ENCODE measurements around the gene TAB2.

TAB2 gene

DNA sequence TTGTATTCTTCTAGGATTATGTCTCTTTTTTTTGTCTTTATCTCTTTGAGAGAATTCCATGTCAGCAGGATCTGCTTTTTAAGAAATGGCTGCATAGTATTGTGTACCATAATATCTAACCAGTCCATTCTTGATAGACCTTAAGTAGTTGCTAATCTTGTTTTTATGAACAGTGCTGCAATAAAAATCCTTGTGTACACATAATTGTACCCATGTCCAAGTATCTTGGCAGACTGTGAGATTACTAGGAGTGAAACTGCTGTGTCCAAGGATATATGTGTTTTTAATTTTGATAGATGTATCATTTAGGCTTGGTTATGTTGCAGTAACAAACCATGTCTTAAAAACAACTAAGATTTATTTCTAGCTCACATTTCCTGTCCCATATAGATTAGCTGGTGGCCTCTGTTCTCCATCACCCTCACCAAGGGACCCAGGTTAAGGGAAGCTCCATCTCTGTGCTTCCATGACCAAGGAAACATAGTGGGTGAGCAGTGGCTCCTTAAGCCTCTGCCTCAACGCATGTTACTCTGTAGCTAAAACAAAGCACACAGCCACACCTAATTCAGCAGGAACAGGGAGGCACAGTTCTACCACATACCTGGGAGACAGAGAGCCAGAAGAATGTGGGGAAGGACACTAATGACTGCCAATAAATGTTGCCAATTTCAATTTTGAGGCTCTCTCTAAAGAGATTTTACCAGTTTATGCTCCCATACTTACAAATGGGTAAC, 70.4 kb downstream of the TAB2 start:
- DNase-seq (ENCODE audit: low read depth) = peak; percentile 39
- TF ChIP-seq, protein P1, sequence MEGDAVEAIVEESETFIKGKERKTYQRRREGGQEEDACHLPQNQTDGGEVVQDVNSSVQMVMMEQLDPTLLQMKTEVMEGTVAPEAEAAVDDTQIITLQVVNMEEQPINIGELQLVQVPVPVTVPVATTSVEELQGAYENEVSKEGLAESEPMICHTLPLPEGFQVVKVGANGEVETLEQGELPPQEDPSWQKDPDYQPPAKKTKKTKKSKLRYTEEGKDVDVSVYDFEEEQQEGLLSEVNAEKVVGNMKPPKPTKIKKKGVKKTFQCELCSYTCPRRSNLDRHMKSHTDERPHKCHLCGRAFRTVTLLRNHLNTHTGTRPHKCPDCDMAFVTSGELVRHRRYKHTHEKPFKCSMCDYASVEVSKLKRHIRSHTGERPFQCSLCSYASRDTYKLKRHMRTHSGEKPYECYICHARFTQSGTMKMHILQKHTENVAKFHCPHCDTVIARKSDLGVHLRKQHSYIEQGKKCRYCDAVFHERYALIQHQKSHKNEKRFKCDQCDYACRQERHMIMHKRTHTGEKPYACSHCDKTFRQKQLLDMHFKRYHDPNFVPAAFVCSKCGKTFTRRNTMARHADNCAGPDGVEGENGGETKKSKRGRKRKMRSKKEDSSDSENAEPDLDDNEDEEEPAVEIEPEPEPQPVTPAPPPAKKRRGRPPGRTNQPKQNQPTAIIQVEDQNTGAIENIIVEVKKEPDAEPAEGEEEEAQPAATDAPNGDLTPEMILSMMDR (IDR thresholded peaks at IDR 0.05; ENCODE audit: insufficient read depth, low read depth, low read length, missing control alignments) = no peak
- no peak overlapping the region for H3K4me3 ChIP-seq (ENCODE audit: low read length)

DNA sequence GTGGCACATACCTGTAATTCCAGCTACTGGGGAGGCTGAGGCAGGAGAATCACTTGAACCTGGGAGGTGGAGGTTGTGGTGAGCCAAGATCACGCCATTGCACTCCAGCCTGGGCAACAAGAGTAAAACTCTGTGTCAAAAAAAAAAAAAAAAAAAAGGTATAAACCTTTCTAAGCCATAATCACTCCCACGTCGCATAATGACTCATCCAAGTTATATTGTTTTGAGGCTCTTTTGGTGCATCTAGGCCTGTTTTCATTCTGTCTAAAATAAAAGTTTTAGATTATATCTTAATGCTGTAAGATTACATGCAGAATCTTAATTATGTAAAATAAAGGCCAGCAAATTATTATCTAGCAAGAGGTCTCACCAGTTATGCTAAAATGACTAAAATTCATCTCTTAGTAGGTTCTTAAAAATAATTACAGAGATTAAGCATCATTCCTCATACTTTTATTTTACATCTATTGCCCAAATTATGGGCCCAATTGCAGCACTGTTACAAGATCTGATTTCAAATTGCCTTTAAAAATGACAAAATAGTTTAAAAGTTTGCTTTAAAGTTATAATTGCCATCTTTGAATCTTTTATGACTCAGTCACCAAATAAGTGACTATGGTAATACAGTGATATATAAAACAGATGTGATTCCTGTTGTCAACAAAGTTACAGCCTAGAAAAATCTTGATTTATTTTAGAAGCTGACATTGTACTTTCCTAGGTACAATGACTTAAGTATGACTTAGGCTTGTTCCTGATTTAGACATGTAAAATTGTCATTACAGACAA, 72.2 kb downstream of the TAB2 start:
- no peak overlapping the region for H3K4me3 ChIP-seq (ENCODE audit: low read length)
- TF ChIP-seq, protein P1 (IDR thresholded peaks at IDR 0.05; ENCODE audit: insufficient read depth, low read depth, low read length, missing control alignments) = no peak
- DNase-seq (ENCODE audit: low read depth) = no peak

DNA sequence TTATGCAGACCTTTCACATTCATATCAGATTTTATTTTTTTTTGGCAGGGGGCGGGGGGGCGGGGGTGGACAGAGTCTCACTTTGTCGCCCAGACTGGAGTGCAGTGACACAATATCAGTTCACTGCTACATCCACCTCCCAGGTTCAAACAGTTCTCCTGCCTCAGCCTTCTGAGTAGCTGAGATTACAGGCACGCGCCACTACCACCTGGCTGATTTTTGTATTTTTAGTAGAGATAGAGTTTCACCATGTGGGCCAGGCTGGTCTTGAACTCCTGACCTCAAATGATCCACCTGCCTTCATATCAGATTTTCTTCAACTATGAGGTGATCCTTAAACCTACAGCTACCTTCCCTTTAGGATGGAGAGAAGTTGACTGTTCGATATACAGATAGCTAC, 74.6 kb downstream of the TAB2 start:
- DNase-seq (ENCODE audit: low read depth) = no peak
- TF ChIP-seq, protein P1 (IDR thresholded peaks at IDR 0.05; ENCODE audit: insufficient read depth, low read depth, low read length, missing control alignments) = no peak
- no peak overlapping the region for H3K4me3 ChIP-seq (ENCODE audit: low read length)

DNA sequence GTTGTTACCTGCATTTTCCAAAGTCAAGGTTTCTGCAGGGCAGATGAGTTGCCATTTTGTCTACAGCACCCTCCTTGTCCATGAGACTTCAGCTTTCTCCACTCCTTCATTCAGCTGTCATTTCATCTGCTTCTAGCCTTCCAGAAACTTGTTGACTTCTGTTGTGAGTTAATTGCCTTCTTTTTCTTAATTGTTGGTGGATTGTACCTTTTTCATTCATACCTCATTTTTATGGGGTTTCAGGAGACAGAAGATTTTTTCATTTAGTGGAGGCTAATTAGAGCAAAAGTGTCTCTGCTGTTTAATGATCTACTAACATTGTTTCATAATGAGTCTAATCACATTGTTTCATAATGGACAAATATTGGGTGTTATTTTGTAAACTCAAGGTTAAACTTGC, 75.0 kb downstream of the TAB2 start:
- TF ChIP-seq, protein P1 (IDR thresholded peaks at IDR 0.05; ENCODE audit: insufficient read depth, low read depth, low read length, missing control alignments) = no peak
- no peak overlapping the region for H3K4me3 ChIP-seq (ENCODE audit: low read length)
- no peak for DNase-seq (ENCODE audit: low read depth)

DNA sequence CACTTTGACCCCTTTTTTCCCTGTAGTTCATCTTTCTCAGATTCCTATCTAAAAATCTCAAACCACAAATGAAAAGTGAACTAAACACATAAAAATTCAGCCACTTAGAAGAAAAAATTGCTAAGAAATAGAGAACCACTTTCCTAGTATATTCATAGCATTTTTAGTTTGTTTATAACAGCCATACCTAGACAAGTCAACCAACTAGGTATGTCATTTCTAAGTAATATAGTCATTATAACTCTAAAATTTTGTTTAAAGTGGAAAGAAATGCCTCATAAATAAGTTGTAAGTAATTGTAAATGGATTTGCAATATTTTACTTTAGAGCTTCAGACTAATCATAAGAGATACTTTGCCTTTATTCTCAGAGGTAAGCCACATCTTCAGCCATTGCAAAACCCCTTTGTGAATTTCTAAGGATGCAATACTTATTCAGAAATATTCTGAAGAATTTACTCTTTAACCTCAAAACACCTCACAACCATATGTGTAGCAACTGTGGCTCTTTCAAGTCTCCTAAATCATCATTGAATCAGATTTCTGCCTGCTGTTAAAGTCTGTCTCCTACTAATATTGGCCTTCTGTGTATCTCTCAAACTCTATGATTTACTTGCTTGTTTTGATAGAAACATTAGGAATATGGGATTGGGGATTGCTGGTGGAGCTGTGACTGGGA, 75.6 kb downstream of the TAB2 start:
- no peak overlapping the region for H3K4me3 ChIP-seq (ENCODE audit: low read length)
- TF ChIP-seq, protein P1 (IDR thresholded peaks at IDR 0.05; ENCODE audit: insufficient read depth, low read depth, low read length, missing control alignments) = no peak
- DNase-seq (ENCODE audit: low read depth) = no peak

DNA sequence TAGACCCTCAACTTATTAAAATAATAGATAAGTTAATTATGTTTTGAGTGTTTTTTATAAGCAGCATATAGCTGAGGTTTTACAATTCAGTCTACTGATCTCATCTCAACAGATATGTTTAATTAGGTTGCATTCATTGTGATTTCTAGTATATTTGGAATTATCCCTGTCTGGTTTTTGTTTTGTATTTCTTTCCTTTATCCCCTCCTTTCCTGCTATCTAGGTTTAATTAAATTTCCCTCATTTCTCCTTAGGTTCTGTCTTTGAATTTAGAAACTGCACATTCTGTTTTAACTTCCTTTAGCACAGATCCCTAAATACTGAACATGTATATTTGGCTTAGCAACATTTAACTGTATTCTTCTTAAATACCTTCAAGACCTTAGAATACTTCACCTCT, 77.7 kb downstream of the TAB2 start:
- TF ChIP-seq, protein P1 (IDR thresholded peaks at IDR 0.05; ENCODE audit: insufficient read depth, low read depth, low read length, missing control alignments) = no peak
- DNase-seq (ENCODE audit: low read depth) = no peak

More for the DNA sequence above, 77.7 kb downstream of the TAB2 start:
- H3K4me3 ChIP-seq (ENCODE audit: low read length) = no peak overlapping the region

Data from epithelial cell of esophagus (primary cell).